Activated naive CD4-positive, alpha-beta T cell treated with anti-CD3 and anti-CD28 coated beads, Interleukin-2, amount 10 ng/mL, durations not matched to agents 7 days and 5 days (primary cell): ENCODE measurements around the gene GPATCH3.
"Not testable (repeated sequence)": the region's sequence is repeated elsewhere in the genome, so short reads cannot be mapped to it uniquely, and the experiment has no call there.

ENCODE experiments used
- CTCF ChIA-PET: fragments of 350-600 bp; sonication (Branson Sonifier 250); formaldehyde crosslinking; loops from one replicate; lab custom pipeline; 2021; ENCODE audit warnings: antibody characterized with exemption; lab: Charles Lee
- DNase-seq: peaks from one replicate; pipeline ENCODE4 v3.0.0-alpha.2; 2020
- H3K27ac Mint-ChIP-seq: one replicate; pipeline ENCODE4 v1.8.0; 2021; ENCODE audit warnings: mild to moderate bottlenecking, moderate library complexity, mixed read lengths
- H3K27me3 Mint-ChIP-seq: one replicate; pipeline ENCODE4 v1.8.0; 2021; ENCODE audit warnings: mild to moderate bottlenecking, mixed read lengths
- H3K36me3 Mint-ChIP-seq: one replicate; pipeline ENCODE4 v1.8.0; 2021; ENCODE audit warnings: mixed read lengths
- H3K4me1 Mint-ChIP-seq: one replicate; pipeline ENCODE4 v1.8.0; 2021; ENCODE audit warnings: mixed read lengths
- H3K4me3 Mint-ChIP-seq: one replicate; pipeline ENCODE4 v1.8.0; 2021; ENCODE audit warnings: mild to moderate bottlenecking, moderate library complexity, mixed read lengths
- H3K9me3 Mint-ChIP-seq: one replicate; pipeline ENCODE4 v1.8.0; 2021; ENCODE audit warnings: mixed read lengths

Gene GPATCH3

DNA sequence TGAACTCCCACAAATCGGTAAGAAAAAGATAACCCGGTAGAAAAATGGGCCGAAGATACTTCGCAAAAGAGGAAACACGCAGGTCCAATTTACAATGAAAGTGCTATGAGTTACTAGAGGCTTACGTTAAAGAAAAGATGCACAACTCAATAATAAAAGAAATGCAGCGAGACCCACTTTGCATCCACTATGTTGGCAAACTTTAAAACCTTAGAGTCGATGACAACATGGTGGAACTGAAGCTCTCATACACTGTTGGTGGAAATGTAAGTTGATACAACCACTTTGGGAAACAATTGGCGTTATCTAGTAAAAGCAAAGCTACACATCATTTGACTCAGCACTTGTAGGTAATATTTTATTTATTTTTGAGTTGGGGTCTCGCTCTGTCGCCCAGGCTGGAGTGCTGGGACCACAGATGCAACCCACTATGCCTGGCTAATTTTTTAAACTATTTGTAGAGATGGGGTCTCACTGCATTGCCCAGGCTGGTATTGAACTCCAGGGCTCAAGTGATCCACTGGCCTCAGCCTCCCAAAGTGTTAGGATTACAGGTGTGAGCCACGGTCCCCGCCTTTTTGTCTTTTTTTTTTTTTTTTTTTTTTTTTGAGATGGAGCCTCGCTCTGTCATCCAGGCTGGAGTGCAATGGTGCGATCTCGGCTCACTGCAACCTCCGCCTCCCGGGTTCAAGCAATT lies 696 bp upstream of the GPATCH3 start:
- Mint-ChIP-seq H3K27me3 (no peaks in the 10 kb centered on the region), H3K9me3 (no peaks in the 10 kb centered on the region)

DNA sequence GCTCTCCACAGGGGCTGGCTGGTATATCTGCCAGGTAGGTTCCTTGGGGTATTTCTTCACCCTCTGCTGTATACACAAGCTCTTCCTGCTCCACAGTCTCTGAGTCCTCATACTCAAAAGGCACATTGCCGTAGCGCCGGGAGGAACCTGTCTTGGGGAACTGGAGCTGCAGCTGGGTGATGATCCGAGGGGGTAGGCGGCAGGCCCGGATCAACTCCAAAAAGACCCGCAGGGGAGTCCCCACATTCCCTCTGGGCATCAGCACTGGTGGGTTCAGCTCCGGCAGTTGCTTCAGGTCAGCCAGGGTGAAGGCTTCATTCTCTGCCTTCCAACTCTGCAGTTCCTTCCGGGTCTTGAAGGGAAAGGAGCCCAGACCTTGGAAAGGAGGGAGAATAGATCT lies 2.9 kb downstream of the GPATCH3 start:
- peaks cover 38% of the 10 kb centered on the region for H3K36me3 Mint-ChIP-seq
- peaks cover 46% of the 10 kb centered on the region for H3K4me1 Mint-ChIP-seq

More for the DNA sequence above, 696 bp upstream of the GPATCH3 start:
- CTCF ChIA-PET, result interaction anchor here (1.0 to 2.0 kb wide), 3 partner anchors 12 to 401 kb away, joined by 3 to 6 read pairs (median 3); no protein-coding TSS in a partner anchor
- Mint-ChIP-seq H3K4me3 (peak overlapping the region; percentile 93), H3K36me3 (peaks cover 13% of the 10 kb centered on the region), H3K4me1 (peaks cover 43% of the 10 kb centered on the region), H3K27ac (peak overlapping the region; percentile 97)
- no peak for DNase-seq

DNA sequence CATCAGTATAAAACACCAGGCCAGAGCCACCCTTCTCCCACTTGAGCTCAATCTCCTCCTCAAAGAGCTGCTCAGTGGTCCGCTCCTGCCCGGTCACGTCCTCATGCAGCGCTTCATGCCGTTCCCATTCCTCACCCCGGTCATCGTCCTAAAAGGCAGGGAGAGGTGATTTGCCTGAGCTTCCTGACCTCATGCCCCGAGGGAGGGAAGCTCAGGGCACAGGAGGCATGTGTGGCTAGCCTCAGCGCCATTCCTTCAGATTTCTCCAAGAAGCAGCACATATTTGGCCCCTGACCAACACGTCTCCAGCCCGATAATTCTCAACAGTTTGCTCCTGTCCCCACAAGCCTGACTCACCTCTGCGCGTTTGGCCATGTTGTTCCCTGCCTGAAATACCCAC lies 6.0 kb downstream of the GPATCH3 start:
- CTCF ChIA-PET, result no interaction called here
- DNase-seq, result no peak
- no peak overlapping the region for H3K27ac Mint-ChIP-seq

More for the DNA sequence above, 2.9 kb downstream of the GPATCH3 start:
- Mint-ChIP-seq H3K27ac (no peak overlapping the region), H3K4me3 (no peak overlapping the region), H3K9me3 (no peaks in the 10 kb centered on the region), H3K27me3 (no peaks in the 10 kb centered on the region)
- CTCF ChIA-PET, result interaction anchor here (1.9 kb wide), 1 partner anchor 10 kb away, joined by 7 read pairs; no protein-coding TSS in a partner anchor
- DNase-seq, result no peak

DNA sequence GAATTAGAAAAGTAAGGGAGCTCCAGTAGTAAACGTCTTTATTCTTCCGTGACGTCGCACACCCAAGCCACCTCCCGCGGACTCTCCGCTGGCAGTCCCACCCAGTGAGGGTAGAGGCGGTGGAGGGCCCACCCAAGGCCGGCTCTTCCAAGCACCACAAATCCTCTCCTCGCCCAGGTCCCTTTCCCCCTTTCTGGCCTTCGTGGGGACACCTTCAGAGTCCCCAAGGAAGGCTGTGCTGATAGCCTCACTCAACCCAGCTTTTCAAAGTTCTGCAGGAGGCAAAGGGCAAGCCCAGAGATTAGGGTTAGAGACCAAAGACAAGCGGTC lies 9.8 kb downstream of the GPATCH3 start:
- no peak for DNase-seq
- H3K4me3 Mint-ChIP-seq, result peak overlapping the region; percentile 96
- H3K36me3 Mint-ChIP-seq, result peaks cover 57% of the 10 kb centered on the region
- no peaks in the 10 kb centered on the region for H3K27me3 Mint-ChIP-seq
- peaks cover 34% of the 10 kb centered on the region for H3K4me1 Mint-ChIP-seq
- CTCF ChIA-PET, result interaction anchor here (0.7 to 1.1 kb wide), 4 partner anchors 9 to 80 kb away, joined by 3 to 4 read pairs (median 4); no protein-coding TSS in a partner anchor
- no peaks in the 10 kb centered on the region for H3K9me3 Mint-ChIP-seq
- peak overlapping the region; percentile 93 for H3K27ac Mint-ChIP-seq

More for the DNA sequence above, 6.0 kb downstream of the GPATCH3 start:
- Mint-ChIP-seq H3K27me3 (no peaks in the 10 kb centered on the region), H3K36me3 (peaks cover 44% of the 10 kb centered on the region), H3K4me3 (no peak overlapping the region), H3K9me3 (no peaks in the 10 kb centered on the region), H3K4me1 (peaks cover 36% of the 10 kb centered on the region)

DNA sequence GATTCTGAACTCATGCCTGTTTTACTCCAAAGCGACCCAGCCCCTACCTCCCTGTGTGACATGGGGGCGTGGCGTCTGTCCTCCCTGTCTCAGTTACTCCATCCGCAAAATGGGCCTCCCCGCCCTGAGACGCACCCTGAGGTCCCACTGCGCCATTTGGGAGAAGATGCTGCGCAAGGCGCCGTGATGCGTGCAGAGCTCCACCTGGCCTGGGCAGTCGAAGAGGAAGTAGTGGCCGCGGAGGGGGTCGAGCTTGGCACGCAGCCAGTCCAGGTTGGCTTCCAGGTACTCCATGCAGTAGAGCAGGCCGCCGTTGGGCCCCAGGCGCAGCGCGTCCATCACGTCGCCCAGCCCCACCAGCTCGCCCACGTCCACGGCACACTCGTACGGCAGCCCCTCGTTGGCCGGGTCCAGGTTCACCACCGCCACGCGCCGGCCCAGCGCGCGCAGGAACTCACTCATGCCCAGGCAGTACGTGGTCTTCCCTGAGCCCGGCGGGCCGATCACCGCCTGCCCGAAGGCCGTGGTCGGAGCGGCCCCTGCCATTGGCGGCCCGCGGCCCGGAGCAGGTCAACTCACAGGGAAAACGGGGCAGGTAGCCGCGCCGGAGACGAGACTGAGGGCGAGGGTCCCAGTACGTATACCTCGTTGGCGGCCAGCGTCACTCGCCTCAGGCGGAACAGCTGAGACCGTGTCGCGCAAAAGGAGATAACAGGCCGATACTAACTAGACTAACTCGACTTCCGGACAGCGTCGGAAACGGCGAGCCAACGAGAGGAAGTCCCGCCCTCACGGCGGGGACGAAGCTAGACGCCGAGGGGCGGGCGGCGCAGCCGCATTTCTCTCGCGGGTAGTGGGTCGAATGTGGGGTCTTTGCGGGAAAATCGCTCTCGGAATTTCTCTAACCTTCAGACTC lies 10.5 kb downstream of the GPATCH3 start, which contains the start of gene GPN2:
GPN2 (minus strand) TSS at position 733 of the 916 bp plus-strand sequence; CDS start at position 546, 187 bp downstream.
- DNase-seq, result peak; percentile 88
- Mint-ChIP-seq H3K27me3 (no peaks in the 10 kb centered on the region), H3K4me1 (peaks cover 36% of the 10 kb centered on the region), H3K27ac (peak within 1 kb of the TSS; percentile 93), H3K9me3 (no peaks in the 10 kb centered on the region), H3K36me3 (peaks cover 58% of the 10 kb centered on the region), H3K4me3 (peak within 1 kb of the TSS; percentile 96)
- CTCF ChIA-PET, result interaction anchor here (0.7 to 2.3 kb wide), 8 partner anchors 9 to 80 kb away, joined by 3 to 8 read pairs (median 4); partner anchors contain the start of gene GPATCH3

DNA sequence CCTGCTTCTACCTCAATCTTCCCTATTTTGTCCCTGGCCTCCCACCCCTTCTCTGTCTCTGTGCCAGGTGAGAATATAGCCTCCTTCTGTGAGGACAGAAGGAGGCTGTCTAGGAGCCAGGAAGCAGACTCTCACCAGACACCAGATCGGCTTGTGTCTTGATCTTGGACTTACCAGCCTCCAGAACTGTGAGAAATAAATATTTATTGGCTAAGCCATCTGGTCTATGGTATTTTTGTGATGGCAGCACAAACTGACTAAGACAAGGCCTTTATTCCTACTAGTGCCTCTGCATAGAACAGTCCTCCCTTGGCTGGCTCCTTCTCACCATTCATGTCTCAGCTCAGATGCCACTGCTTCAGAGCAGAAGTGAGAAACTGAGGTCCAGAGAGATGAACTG lies 12.0 kb downstream of the GPATCH3 start:
- Mint-ChIP-seq H3K4me3 (peak overlapping the region; percentile 96), H3K9me3 (no peaks in the 10 kb centered on the region), H3K36me3 (peaks cover 59% of the 10 kb centered on the region), H3K4me1 (peaks cover 32% of the 10 kb centered on the region), H3K27ac (peak overlapping the region; percentile 93), H3K27me3 (no peaks in the 10 kb centered on the region)
- no peak for DNase-seq
- CTCF ChIA-PET, result interaction anchor here (0.6 to 2.3 kb wide), 9 partner anchors 10 to 289 kb away, joined by 3 to 8 read pairs (median 6); partner anchors contain the start of gene GPATCH3

DNA sequence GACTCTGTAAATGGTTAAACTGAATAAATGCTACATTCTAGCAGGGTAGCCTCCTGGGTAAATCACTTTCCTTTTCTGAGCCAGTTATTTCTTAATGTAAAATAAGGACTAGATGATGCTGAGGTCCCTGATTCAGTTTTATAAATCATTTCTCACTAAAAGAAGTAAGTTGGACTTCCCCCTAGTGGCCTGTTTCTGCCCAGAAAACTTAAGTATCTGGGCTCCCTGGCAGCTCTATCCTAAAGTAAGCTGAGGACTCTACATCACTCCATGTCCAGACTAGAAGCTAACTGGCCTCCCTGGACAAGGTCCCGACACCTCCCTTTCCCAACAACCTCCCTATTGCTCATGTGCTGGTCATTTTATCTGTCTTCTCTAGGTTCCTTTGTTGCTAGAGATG lies 13.1 kb downstream of the GPATCH3 start:
- H3K9me3 Mint-ChIP-seq, result no peaks in the 10 kb centered on the region
- peak; percentile 41 for DNase-seq
- peak overlapping the region; percentile 13 for H3K4me3 Mint-ChIP-seq
- H3K27ac Mint-ChIP-seq, result peak overlapping the region; percentile 16
- peaks cover 32% of the 10 kb centered on the region for H3K4me1 Mint-ChIP-seq
- no peaks in the 10 kb centered on the region for H3K27me3 Mint-ChIP-seq
- H3K36me3 Mint-ChIP-seq, result peaks cover 59% of the 10 kb centered on the region
- CTCF ChIA-PET, result interaction anchor here (0.6 to 3.5 kb wide), 15 partner anchors 9 to 478 kb away, joined by 3 to 19 read pairs (median 3); no protein-coding TSS in a partner anchor

DNA sequence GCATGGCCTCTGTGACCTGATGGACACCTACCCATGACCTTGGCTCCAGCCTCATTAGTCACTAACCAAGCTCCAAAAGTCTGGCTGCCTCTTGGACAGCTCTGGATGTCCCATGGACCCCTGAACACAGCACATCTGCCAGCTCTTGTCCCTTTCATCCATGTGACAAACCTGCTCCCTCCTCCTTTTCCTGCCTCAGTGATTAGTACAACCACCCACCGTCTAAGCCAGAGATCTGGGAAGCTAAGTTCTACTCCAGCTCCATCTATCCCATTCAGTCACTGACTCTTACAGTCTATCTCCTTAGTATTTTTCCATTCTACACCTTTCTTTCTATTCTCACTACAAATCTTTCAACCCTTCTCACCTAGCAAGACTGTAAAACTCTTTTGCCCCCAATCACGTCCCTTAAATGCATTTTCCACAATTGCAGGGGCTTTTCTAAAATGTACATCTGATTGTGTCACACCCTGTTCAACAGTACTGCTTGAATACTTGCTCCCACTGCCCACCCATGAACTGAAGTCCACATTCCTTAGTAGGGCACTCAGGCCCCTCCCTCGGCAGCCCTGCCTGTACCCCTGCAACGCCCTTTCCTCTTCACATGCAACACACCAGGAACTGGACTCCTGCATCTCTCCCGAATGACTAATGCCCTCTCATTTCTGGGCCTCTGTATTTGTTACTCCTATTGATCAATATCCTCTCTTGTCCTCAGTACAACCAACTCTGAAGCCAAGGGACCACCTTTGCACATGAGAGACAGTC lies 17.4 kb downstream of the GPATCH3 start:
- DNase-seq, result no peak
- Mint-ChIP-seq H3K36me3 (peaks cover 42% of the 10 kb centered on the region), H3K27ac (no peak overlapping the region), H3K9me3 (no peaks in the 10 kb centered on the region), H3K27me3 (no peaks in the 10 kb centered on the region), H3K4me3 (no peak overlapping the region), H3K4me1 (peaks cover 6% of the 10 kb centered on the region)
- CTCF ChIA-PET, result interaction anchor here (0.7 to 1.0 kb wide), 3 partner anchors 18 to 284 kb away, joined by 3 to 4 read pairs (median 3); no protein-coding TSS in a partner anchor

DNA sequence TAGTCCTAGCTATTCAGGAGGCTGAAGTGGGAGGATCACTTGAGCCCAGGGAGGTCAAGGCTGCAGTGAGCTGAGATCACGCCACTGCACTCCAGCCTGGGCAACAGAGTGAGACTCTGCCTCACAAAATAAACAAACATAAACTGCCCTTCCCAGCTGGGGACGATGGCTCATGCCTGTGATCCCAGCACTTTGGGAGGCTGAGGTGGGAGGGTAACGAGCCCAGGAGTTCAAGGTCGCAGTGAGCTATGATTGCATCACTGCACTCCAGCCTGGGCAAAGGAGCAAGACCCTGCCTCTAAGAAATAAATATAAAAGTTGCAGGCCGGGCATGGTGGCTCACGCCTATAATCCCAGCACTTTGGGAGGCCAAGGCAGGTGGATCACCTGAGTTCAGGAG lies 18.7 kb downstream of the GPATCH3 start:
- not testable (repeated sequence) for H3K27me3 Mint-ChIP-seq, H3K4me3 Mint-ChIP-seq, H3K27ac Mint-ChIP-seq, H3K9me3 Mint-ChIP-seq, DNase-seq, H3K4me1 Mint-ChIP-seq
- CTCF ChIA-PET, result interaction anchor here (0.7 to 1.9 kb wide), 5 partner anchors 9 to 81 kb away, joined by 3 to 9 read pairs (median 3); no protein-coding TSS in a partner anchor
- peaks cover 40% of the 10 kb centered on the region for H3K36me3 Mint-ChIP-seq

DNA sequence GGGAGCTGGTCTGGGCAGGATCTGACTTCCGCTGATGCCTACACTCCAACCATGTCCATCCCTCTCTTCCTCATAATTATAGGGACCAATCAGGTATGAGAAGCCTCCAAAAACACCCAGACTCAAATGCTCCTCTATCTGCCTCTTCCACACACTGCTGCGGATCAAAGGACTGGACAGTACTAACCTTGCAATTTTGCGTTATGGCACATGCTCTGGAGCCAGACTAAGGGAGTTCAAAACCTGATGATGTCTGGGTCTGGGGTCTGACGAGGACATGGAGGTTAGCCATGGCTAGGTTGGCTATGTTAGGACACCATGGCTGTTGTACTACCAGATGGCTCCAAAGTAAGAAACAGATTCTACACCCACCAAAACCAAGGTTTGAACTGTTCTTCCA lies 20.5 kb downstream of the GPATCH3 start:
- no peaks in the 10 kb centered on the region for H3K9me3 Mint-ChIP-seq
- H3K4me1 Mint-ChIP-seq, result peaks cover 2% of the 10 kb centered on the region
- H3K36me3 Mint-ChIP-seq, result peaks cover 35% of the 10 kb centered on the region
- H3K4me3 Mint-ChIP-seq, result no peak overlapping the region
- CTCF ChIA-PET, result interaction anchor here (1.1 to 3.2 kb wide), 3 partner anchors 22 to 278 kb away, joined by 3 to 11 read pairs (median 3); no protein-coding TSS in a partner anchor
- no peak overlapping the region for H3K27ac Mint-ChIP-seq
- no peak for DNase-seq
- H3K27me3 Mint-ChIP-seq, result no peaks in the 10 kb centered on the region

DNA sequence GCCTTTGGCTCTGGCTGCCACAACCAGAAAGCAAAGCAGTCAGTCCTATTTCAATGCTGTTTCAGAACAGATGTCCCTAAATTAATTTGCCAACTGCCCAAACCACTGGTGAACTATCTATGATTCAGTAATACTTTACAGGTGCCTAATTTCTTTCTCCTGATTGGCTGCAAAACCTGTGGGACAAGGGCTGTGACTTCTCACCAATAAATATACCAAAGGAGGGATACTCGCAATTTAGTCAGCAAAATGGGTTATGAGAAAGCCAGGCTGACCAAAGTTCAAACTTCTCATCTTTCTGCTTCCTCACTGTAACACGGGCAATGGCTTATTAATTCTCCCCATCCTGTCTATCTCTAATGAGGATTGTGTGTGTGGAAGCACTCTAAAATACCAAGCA lies 22.9 kb downstream of the GPATCH3 start:
- Mint-ChIP-seq H3K36me3 (peaks cover 16% of the 10 kb centered on the region), H3K27me3 (no peaks in the 10 kb centered on the region), H3K27ac (no peak overlapping the region), H3K4me3 (no peak overlapping the region), H3K4me1 (peaks cover 2% of the 10 kb centered on the region), H3K9me3 (no peaks in the 10 kb centered on the region)
- DNase-seq, result no peak
- CTCF ChIA-PET, result interaction anchor here (0.8 to 3.2 kb wide), 8 partner anchors 9 to 89 kb away, joined by 3 to 11 read pairs (median 4); no protein-coding TSS in a partner anchor

DNA sequence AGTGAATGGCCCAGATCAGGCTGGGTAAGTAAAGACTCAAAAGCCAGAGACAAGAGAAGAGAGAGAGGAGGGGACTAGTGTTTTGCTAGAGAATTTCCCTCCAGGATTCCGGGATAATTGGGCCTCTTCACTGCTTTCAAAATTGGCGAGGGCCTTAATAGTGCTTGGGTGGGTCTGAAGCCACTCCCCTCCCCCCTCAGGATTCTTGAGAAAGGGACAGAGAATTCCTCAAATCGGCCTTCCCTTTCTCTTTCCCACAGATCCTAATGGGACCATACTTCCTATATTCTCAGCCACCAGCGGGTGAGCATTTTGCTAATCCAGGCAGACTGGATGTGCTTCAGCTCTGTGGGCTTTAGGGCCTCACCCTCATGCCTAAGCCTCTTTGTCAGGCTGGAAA lies 25.4 kb downstream of the GPATCH3 start:
- no peaks in the 10 kb centered on the region for H3K9me3 Mint-ChIP-seq
- DNase-seq, result no peak
- CTCF ChIA-PET, result interaction anchor here (0.7 to 1.4 kb wide), 2 partner anchors 10 to 86 kb away, joined by 3 to 5 read pairs; no protein-coding TSS in a partner anchor
- H3K4me3 Mint-ChIP-seq, result no peak overlapping the region
- no peaks in the 10 kb centered on the region for H3K27me3 Mint-ChIP-seq
- H3K36me3 Mint-ChIP-seq, result peaks cover 14% of the 10 kb centered on the region
- peaks cover 2% of the 10 kb centered on the region for H3K4me1 Mint-ChIP-seq
- no peak overlapping the region for H3K27ac Mint-ChIP-seq

DNA sequence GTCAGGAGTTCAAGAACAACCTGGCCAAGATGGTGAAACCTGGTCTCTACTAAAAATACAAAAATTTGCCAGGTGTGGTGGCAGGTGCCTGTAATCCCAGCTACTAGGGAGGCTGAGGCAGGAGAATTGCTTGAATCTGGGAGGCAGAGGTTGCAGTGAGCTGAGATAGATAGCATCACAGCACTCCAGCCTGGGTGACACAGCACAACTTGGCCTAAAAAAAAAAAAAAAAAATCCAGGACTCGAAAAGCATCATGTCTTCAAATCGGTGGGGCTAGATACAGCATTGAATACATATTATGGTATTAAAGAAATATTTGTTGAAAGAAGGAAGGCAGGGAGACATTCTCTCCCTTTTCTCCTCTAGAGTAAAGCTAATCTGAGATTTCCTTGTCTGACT lies 27.2 kb downstream of the GPATCH3 start:
- not testable (repeated sequence) for H3K27me3 Mint-ChIP-seq, H3K27ac Mint-ChIP-seq, DNase-seq, H3K4me1 Mint-ChIP-seq, H3K9me3 Mint-ChIP-seq, H3K36me3 Mint-ChIP-seq, H3K4me3 Mint-ChIP-seq
- CTCF ChIA-PET, result interaction anchor here (1.5 kb wide), 2 partner anchors 13 to 271 kb away, joined by 5 to 6 read pairs; no protein-coding TSS in a partner anchor
